ENCODE results near the gene PAK4.
"Not testable (repeated sequence)": the region's sequence is repeated elsewhere in the genome, so short reads cannot be mapped to it uniquely, and the experiment has no call there.

DNA sequence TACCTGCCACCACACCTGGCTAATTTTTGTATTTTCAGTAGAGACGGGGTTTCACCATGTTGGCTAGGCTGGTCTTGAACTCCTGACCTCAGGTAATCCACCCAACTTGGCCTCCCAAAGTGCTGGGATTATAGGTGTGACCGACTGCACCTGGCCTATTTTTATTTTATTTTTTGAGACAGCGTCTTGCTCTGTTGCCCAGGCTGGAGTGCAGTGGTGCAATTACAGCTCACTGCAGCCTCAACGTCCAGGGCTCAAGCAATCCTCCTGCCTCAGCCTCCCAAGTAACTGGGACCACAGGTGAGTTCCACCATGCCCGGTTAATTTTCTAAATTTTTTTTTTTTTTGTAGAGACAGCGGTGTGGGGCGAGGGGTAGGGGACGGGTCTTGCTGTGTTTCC, 8.6 kb upstream of the PAK4 start:
- not testable (repeated sequence) for TF ChIP-seq CTCF (IDR thresholded peaks at IDR 0.05; ENCODE audit: control extremely low read depth in 1 of 3, insufficient read depth in 1 of 3, low read depth in 1 of 3, low read length in 3 of 3); POLR2A (IDR thresholded peaks at IDR 0.05; ENCODE audit: control extremely low read depth in 1 of 2, low read depth in 2 of 2, low read length in 2 of 2); POLR2AphosphoS5 (IDR thresholded peaks at IDR 0.05; ENCODE audit: low read depth, low read length)
